ENCODE data around the gene COX19. TPM values are rescaled to one million over a fixed set of nuclear protein-coding genes. Genes with fewer than 3 reads are reported as not detected.

Gene COX19
- total and polyA plus RNA-seq, 2 donors (not counting 1 experiment from before 2014, with no cell fraction given): 4.3 to 11.7 TPM

GRCh38 chr7:958221-959200 is 16.8 kb downstream of the COX19 start:
- H3K9ac ChIP-seq (ENCODE audit: insufficient read depth, low read length): no peak overlapping the region
- H3K27ac ChIP-seq (ENCODE audit: insufficient read depth, low read length): no peak overlapping the region
- H3K36me3 ChIP-seq (ENCODE audit: control insufficient read depth, insufficient read depth, low read length): no peaks in the 10 kb centered on the region
- H2AFZ ChIP-seq (ENCODE audit: low read length): no peak overlapping the region
- H4K20me1 ChIP-seq (ENCODE audit: control insufficient read depth, extremely low read depth, insufficient read depth, low read length): no peaks in the 10 kb centered on the region
- TF ChIP-seq CTCF (conservative IDR thresholded peaks at IDR 0.05 in 1 of 2, IDR thresholded peaks at IDR 0.05 in 1 of 2; ENCODE audit: low read depth in 1 of 2, low read length in 2 of 2) (no peak), EZH2 (IDR thresholded peaks at IDR 0.05; ENCODE audit: low read length, missing control alignments) (no peak)
- no peaks in the 10 kb centered on the region for H3K4me1 ChIP-seq (ENCODE audit: control insufficient read depth, extremely low read depth, insufficient read depth, low read length)
- no peaks in the 10 kb centered on the region for H3K79me2 ChIP-seq (ENCODE audit: control insufficient read depth, insufficient read depth, low read length)
- no peak overlapping the region for H3K4me2 ChIP-seq (ENCODE audit: extremely low read depth, insufficient read depth, low read length)
- H3K4me3 ChIP-seq (replicated peaks in 1 of 4; ENCODE audit: control extremely low read depth in 1 of 4, insufficient read depth in 1 of 4, low read depth in 3 of 4, low read length in 4 of 4): no peak overlapping the region
- no peaks in the 10 kb centered on the region for H3K9me3 ChIP-seq (ENCODE audit: control insufficient read depth, insufficient read depth, low read depth, low read length)
- no peak for DNase-seq (ENCODE audit: low read depth in 2 of 2)
- peaks cover 4% of the 10 kb centered on the region for H3K27me3 ChIP-seq (ENCODE audit: control insufficient read depth, insufficient read depth, low read length)

- no peak for DNase-seq (ENCODE audit: low read depth in 2 of 2)
- peaks cover 9% of the 10 kb centered on the region for H3K27me3 ChIP-seq (ENCODE audit: control insufficient read depth, insufficient read depth, low read length)
- no peak overlapping the region for H3K4me2 ChIP-seq (ENCODE audit: extremely low read depth, insufficient read depth, low read length)
- no peaks in the 10 kb centered on the region for H3K9me3 ChIP-seq (ENCODE audit: control insufficient read depth, insufficient read depth, low read depth, low read length)
- no peaks in the 10 kb centered on the region for H3K36me3 ChIP-seq (ENCODE audit: control insufficient read depth, insufficient read depth, low read length)
- H3K9ac ChIP-seq (ENCODE audit: insufficient read depth, low read length): no peak overlapping the region
- H3K79me2 ChIP-seq (ENCODE audit: control insufficient read depth, insufficient read depth, low read length): no peaks in the 10 kb centered on the region
- no peak overlapping the region for H3K27ac ChIP-seq (ENCODE audit: insufficient read depth, low read length)
- no peak for TF ChIP-seq EZH2 (IDR thresholded peaks at IDR 0.05; ENCODE audit: low read length, missing control alignments)
- no peak for TF ChIP-seq CTCF (conservative IDR thresholded peaks at IDR 0.05 in 1 of 2, IDR thresholded peaks at IDR 0.05 in 1 of 2; ENCODE audit: low read depth in 1 of 2, low read length in 2 of 2)
- H3K4me1 ChIP-seq (ENCODE audit: control insufficient read depth, extremely low read depth, insufficient read depth, low read length): no peaks in the 10 kb centered on the region
- H2AFZ ChIP-seq (ENCODE audit: low read length): no peak overlapping the region
- no peak overlapping the region for H3K4me3 ChIP-seq (replicated peaks in 1 of 4; ENCODE audit: control extremely low read depth in 1 of 4, insufficient read depth in 1 of 4, low read depth in 3 of 4, low read length in 4 of 4)
- no peaks in the 10 kb centered on the region for H4K20me1 ChIP-seq (ENCODE audit: control insufficient read depth, extremely low read depth, insufficient read depth, low read length)
These were observed 17.7 kb downstream of the COX19 start for GRCh38 chr7:957418-958220.

- H3K36me3 ChIP-seq (ENCODE audit: control insufficient read depth, insufficient read depth, low read length): no peaks in the 10 kb centered on the region
- no peak for DNase-seq (ENCODE audit: low read depth in 2 of 2)
These were observed 19.3 kb downstream of the COX19 start for GRCh38 chr7:956031-956430.

More at GRCh38 chr7:956031-956430, 19.3 kb downstream of the COX19 start:
- Histone ChIP-seq H3K27me3 (ENCODE audit: control insufficient read depth, insufficient read depth, low read length) (peaks cover 9% of the 10 kb centered on the region), H3K79me2 (ENCODE audit: control insufficient read depth, insufficient read depth, low read length) (no peaks in the 10 kb centered on the region), H3K4me2 (ENCODE audit: extremely low read depth, insufficient read depth, low read length) (no peak overlapping the region), H3K9me3 (ENCODE audit: control insufficient read depth, insufficient read depth, low read depth, low read length) (no peaks in the 10 kb centered on the region), H3K27ac (ENCODE audit: insufficient read depth, low read length) (no peak overlapping the region), H3K4me3 (replicated peaks in 1 of 4; ENCODE audit: control extremely low read depth in 1 of 4, insufficient read depth in 1 of 4, low read depth in 3 of 4, low read length in 4 of 4) (no peak overlapping the region), H3K4me1 (ENCODE audit: control insufficient read depth, extremely low read depth, insufficient read depth, low read length) (no peaks in the 10 kb centered on the region), H3K9ac (ENCODE audit: insufficient read depth, low read length) (no peak overlapping the region), H2AFZ (ENCODE audit: low read length) (no peak overlapping the region), H4K20me1 (ENCODE audit: control insufficient read depth, extremely low read depth, insufficient read depth, low read length) (no peaks in the 10 kb centered on the region)
- TF ChIP-seq EZH2 (IDR thresholded peaks at IDR 0.05; ENCODE audit: low read length, missing control alignments) (no peak), CTCF (conservative IDR thresholded peaks at IDR 0.05 in 1 of 2, IDR thresholded peaks at IDR 0.05 in 1 of 2; ENCODE audit: low read depth in 1 of 2, low read length in 2 of 2) (no peak)

Data from fibroblast of lung (primary cell).